ENCODE results near the gene MSH3.
"Not testable (repeated sequence)": the region's sequence is repeated elsewhere in the genome, so short reads cannot be mapped to it uniquely, and the experiment has no call there.

The MSH3 gene

GRCh38 chr5:80632700-80633099 lies 21.8 kb upstream of the MSH3 start:
- Mint-ChIP-seq H3K36me3 (ENCODE audit: low read depth) (peaks cover 74% of the 10 kb centered on the region), H3K4me3 (no peak overlapping the region), H3K4me1 (ENCODE audit: low read depth) (peaks cover 11% of the 10 kb centered on the region), H3K27ac (no peak overlapping the region), H3K27me3 (no peaks in the 10 kb centered on the region), H3K9me3 (no peaks in the 10 kb centered on the region)

- H3K27me3 Mint-ChIP-seq = no peaks in the 10 kb centered on the region
- H3K36me3 Mint-ChIP-seq (ENCODE audit: low read depth) = peaks cover 86% of the 10 kb centered on the region
Observed at GRCh38 chr5:80634193-80634592, 20.3 kb upstream of the MSH3 start.

GRCh38 chr5:80641353-80641752 lies 13.1 kb upstream of the MSH3 start:
- H3K4me1 Mint-ChIP-seq (ENCODE audit: low read depth) = peaks cover 4% of the 10 kb centered on the region
- no peak overlapping the region for H3K4me3 Mint-ChIP-seq
- no peaks in the 10 kb centered on the region for H3K9me3 Mint-ChIP-seq
- H3K27ac Mint-ChIP-seq = no peak overlapping the region
- H3K27me3 Mint-ChIP-seq = no peaks in the 10 kb centered on the region
- peaks cover 85% of the 10 kb centered on the region for H3K36me3 Mint-ChIP-seq (ENCODE audit: low read depth)

More at GRCh38 chr5:80634193-80634592, 20.3 kb upstream of the MSH3 start:
- Mint-ChIP-seq H3K4me3 (no peak overlapping the region), H3K27ac (peak overlapping the region; percentile 21), H3K9me3 (no peaks in the 10 kb centered on the region), H3K4me1 (ENCODE audit: low read depth) (peaks cover 15% of the 10 kb centered on the region)

- Mint-ChIP-seq H3K9me3 (no peaks in the 10 kb centered on the region), H3K4me3 (no peak overlapping the region)
Observed at GRCh38 chr5:80644900-80645299, 9.6 kb upstream of the MSH3 start.

GRCh38 chr5:80646926-80647325 lies 7.5 kb upstream of the MSH3 start:
- H3K4me1 Mint-ChIP-seq (ENCODE audit: low read depth) = peaks cover 3% of the 10 kb centered on the region
- H3K27me3 Mint-ChIP-seq = no peaks in the 10 kb centered on the region
- H3K4me3 Mint-ChIP-seq = no peak overlapping the region
- H3K9me3 Mint-ChIP-seq = no peaks in the 10 kb centered on the region
- H3K27ac Mint-ChIP-seq = no peak overlapping the region
- H3K36me3 Mint-ChIP-seq (ENCODE audit: low read depth) = peaks cover 60% of the 10 kb centered on the region

More at GRCh38 chr5:80644900-80645299, 9.6 kb upstream of the MSH3 start:
- peaks cover 79% of the 10 kb centered on the region for H3K36me3 Mint-ChIP-seq (ENCODE audit: low read depth)
- no peak overlapping the region for H3K27ac Mint-ChIP-seq
- H3K4me1 Mint-ChIP-seq (ENCODE audit: low read depth) = peaks cover 3% of the 10 kb centered on the region
- H3K27me3 Mint-ChIP-seq = no peaks in the 10 kb centered on the region

GRCh38 chr5:80653502-80653901 lies 950 bp upstream of the MSH3 start:
- H3K36me3 Mint-ChIP-seq (ENCODE audit: low read depth) = peaks cover 39% of the 10 kb centered on the region
- peak overlapping the region; percentile 87 for H3K4me3 Mint-ChIP-seq
- peaks cover 32% of the 10 kb centered on the region for H3K4me1 Mint-ChIP-seq (ENCODE audit: low read depth)
- H3K9me3 Mint-ChIP-seq = no peaks in the 10 kb centered on the region
- peak overlapping the region; percentile 84 for H3K27ac Mint-ChIP-seq
- H3K27me3 Mint-ChIP-seq = no peaks in the 10 kb centered on the region

GRCh38 chr5:80654054-80654390 lies 430 bp upstream of the MSH3 start:
- no peaks in the 10 kb centered on the region for H3K9me3 Mint-ChIP-seq
- H3K4me3 Mint-ChIP-seq = peak overlapping the region; percentile 87
- H3K27ac Mint-ChIP-seq = peak overlapping the region; percentile 84
- peaks cover 32% of the 10 kb centered on the region for H3K4me1 Mint-ChIP-seq (ENCODE audit: low read depth)
- peaks cover 38% of the 10 kb centered on the region for H3K36me3 Mint-ChIP-seq (ENCODE audit: low read depth)
- no peaks in the 10 kb centered on the region for H3K27me3 Mint-ChIP-seq

- Mint-ChIP-seq H3K27me3 (no peaks in the 10 kb centered on the region), H3K27ac (peak overlapping the region; percentile 94), H3K9me3 (no peaks in the 10 kb centered on the region), H3K4me1 (ENCODE audit: low read depth) (peaks cover 37% of the 10 kb centered on the region), H3K36me3 (ENCODE audit: low read depth) (peaks cover 50% of the 10 kb centered on the region), H3K4me3 (peak overlapping the region; percentile 87)
Observed at GRCh38 chr5:80655231-80655774, 851 bp downstream of the MSH3 start.

GRCh38 chr5:80656425-80656824 lies 2.0 kb downstream of the MSH3 start:
- Mint-ChIP-seq H3K9me3 (no peaks in the 10 kb centered on the region), H3K4me1 (ENCODE audit: low read depth) (peaks cover 42% of the 10 kb centered on the region), H3K27me3 (no peaks in the 10 kb centered on the region), H3K4me3 (peak overlapping the region; percentile 87), H3K36me3 (ENCODE audit: low read depth) (peaks cover 62% of the 10 kb centered on the region), H3K27ac (peak overlapping the region; percentile 94)

- Mint-ChIP-seq H3K27ac (no peak overlapping the region), H3K36me3 (ENCODE audit: low read depth) (peaks cover 71% of the 10 kb centered on the region), H3K9me3 (no peaks in the 10 kb centered on the region), H3K4me1 (ENCODE audit: low read depth) (peaks cover 50% of the 10 kb centered on the region), H3K27me3 (no peaks in the 10 kb centered on the region), H3K4me3 (no peak overlapping the region)
Observed at GRCh38 chr5:80659106-80659505, 4.7 kb downstream of the MSH3 start.

- Mint-ChIP-seq H3K4me1 (ENCODE audit: low read depth) (peaks cover 45% of the 10 kb centered on the region), H3K36me3 (ENCODE audit: low read depth) (peaks cover 84% of the 10 kb centered on the region)
- not testable (repeated sequence) for H3K27ac Mint-ChIP-seq
Observed at GRCh38 chr5:80660661-80661060, 6.2 kb downstream of the MSH3 start.

GRCh38 chr5:80662108-80662507 lies 7.7 kb downstream of the MSH3 start:
- H3K27ac Mint-ChIP-seq = no peak overlapping the region
- no peaks in the 10 kb centered on the region for H3K9me3 Mint-ChIP-seq
- H3K4me1 Mint-ChIP-seq (ENCODE audit: low read depth) = peaks cover 36% of the 10 kb centered on the region
- H3K27me3 Mint-ChIP-seq = no peaks in the 10 kb centered on the region
- no peak overlapping the region for H3K4me3 Mint-ChIP-seq
- peaks cover 85% of the 10 kb centered on the region for H3K36me3 Mint-ChIP-seq (ENCODE audit: low read depth)

More at GRCh38 chr5:80660661-80661060, 6.2 kb downstream of the MSH3 start:
- not testable (repeated sequence) for H3K27me3 Mint-ChIP-seq, H3K4me3 Mint-ChIP-seq, H3K9me3 Mint-ChIP-seq

- peaks cover 70% of the 10 kb centered on the region for H3K36me3 Mint-ChIP-seq (ENCODE audit: low read depth)
- H3K4me3 Mint-ChIP-seq = no peak overlapping the region
- no peaks in the 10 kb centered on the region for H3K27me3 Mint-ChIP-seq
- no peaks in the 10 kb centered on the region for H3K9me3 Mint-ChIP-seq
- H3K27ac Mint-ChIP-seq = no peak overlapping the region
- peaks cover 28% of the 10 kb centered on the region for H3K4me1 Mint-ChIP-seq (ENCODE audit: low read depth)
Observed at GRCh38 chr5:80665057-80665456, 10.6 kb downstream of the MSH3 start.

- H3K27ac Mint-ChIP-seq = no peak overlapping the region
- H3K27me3 Mint-ChIP-seq = no peaks in the 10 kb centered on the region
- no peaks in the 10 kb centered on the region for H3K9me3 Mint-ChIP-seq
- H3K36me3 Mint-ChIP-seq (ENCODE audit: low read depth) = peaks cover 68% of the 10 kb centered on the region
- no peak overlapping the region for H3K4me3 Mint-ChIP-seq
- H3K4me1 Mint-ChIP-seq (ENCODE audit: low read depth) = peaks cover 15% of the 10 kb centered on the region
Observed at GRCh38 chr5:80667384-80667783, 12.9 kb downstream of the MSH3 start.

GRCh38 chr5:80668016-80668969 lies 13.8 kb downstream of the MSH3 start:
- Mint-ChIP-seq H3K4me3 (no peak overlapping the region), H3K9me3 (no peaks in the 10 kb centered on the region), H3K27ac (no peak overlapping the region), H3K36me3 (ENCODE audit: low read depth) (peaks cover 69% of the 10 kb centered on the region), H3K4me1 (ENCODE audit: low read depth) (peaks cover 11% of the 10 kb centered on the region), H3K27me3 (no peaks in the 10 kb centered on the region)

Data from stimulated activated naive CD8-positive, alpha-beta T cell treated with anti-CD3 and anti-CD28 coated beads, Interleukin-15, Interleukin-2, amounts not matched to agents 100 ng/mL and 50 ng/mL, for 24 hours (primary cell).